ENCODE measurements around the gene OR1L8.

Gene OR1L8

DNA sequence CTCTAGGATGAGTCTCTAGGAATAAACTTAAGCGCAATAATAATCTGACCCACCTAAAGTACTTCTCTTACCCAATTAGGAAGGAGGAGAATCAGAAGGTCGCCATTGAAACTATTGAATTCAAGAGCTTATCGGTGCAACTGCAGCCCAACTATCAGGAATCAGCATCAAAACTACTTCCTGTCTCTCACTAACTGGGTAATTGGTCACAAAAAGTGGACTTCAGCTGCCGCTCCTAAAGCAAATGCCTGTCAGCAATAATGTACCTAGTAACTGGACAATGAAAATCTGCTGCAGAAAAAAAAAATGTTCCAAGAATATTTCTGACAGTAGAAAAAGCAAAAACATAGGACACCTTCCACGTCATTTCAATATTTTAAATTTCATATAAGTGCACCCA, 3.3 kb downstream of the OR1L8 start:
- no peak overlapping the region for H3K4me3 ChIP-seq (ENCODE audit: low read depth, low read length)
- CTCF ChIA-PET = no interaction called here
- TF ChIP-seq, protein P1, sequence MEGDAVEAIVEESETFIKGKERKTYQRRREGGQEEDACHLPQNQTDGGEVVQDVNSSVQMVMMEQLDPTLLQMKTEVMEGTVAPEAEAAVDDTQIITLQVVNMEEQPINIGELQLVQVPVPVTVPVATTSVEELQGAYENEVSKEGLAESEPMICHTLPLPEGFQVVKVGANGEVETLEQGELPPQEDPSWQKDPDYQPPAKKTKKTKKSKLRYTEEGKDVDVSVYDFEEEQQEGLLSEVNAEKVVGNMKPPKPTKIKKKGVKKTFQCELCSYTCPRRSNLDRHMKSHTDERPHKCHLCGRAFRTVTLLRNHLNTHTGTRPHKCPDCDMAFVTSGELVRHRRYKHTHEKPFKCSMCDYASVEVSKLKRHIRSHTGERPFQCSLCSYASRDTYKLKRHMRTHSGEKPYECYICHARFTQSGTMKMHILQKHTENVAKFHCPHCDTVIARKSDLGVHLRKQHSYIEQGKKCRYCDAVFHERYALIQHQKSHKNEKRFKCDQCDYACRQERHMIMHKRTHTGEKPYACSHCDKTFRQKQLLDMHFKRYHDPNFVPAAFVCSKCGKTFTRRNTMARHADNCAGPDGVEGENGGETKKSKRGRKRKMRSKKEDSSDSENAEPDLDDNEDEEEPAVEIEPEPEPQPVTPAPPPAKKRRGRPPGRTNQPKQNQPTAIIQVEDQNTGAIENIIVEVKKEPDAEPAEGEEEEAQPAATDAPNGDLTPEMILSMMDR (IDR thresholded peaks at IDR 0.05; ENCODE audit: insufficient read depth, low read length, missing control alignments) = no peak
- no peak for DNase-seq (ENCODE audit: low read depth, low spot score)
- POLR2A ChIA-PET = no interaction called here

DNA sequence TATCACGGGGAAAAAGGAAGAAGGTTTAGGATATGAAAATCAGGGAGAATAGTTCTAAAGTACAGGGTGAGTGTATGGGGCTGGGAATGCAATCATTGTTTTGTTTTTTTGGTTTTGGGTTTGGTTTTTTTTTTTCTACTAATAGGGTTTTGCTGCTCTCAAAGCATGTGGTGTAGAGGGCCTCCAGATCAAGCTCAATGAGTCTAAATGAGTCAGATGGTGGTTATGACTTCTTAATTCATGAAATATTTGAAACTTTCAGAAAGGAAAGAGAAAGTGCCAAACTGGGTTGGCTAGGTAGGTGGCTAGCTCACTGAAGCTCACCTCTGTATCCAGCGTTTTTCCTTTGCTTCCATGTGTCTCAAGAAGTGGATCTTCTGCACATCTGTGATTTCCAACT, 10.7 kb downstream of the OR1L8 start:
- TF ChIP-seq, protein P1 (IDR thresholded peaks at IDR 0.05; ENCODE audit: insufficient read depth, low read length, missing control alignments) = no peak
- CTCF ChIA-PET = interaction anchor here (0.6 kb wide), 1 partner anchor 184 kb away, joined by 3 read pairs; no protein-coding TSS in a partner anchor
- POLR2A ChIA-PET = no interaction called here
- no peak for DNase-seq (ENCODE audit: low read depth, low spot score)
- no peak overlapping the region for H3K4me3 ChIP-seq (ENCODE audit: low read depth, low read length)

DNA sequence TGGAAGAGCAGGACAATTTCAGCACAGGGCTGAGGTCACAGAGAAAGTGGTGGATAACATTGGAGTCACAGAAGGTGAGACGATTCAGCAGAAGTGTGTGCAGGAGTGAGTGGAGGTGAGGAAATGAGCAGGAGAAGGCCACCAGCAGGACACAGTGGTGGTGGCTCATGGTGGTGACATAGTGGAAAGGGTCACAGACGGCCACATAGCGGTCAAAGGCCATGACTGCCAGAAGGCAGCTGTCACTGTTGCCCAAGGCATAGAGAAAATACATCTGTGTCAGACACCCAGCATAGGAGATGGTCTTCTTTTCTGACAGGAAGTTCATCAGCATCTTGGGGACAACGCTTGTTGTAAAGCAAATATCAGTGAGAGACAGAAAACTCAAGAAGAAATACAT, 15.3 kb downstream of the OR1L8 start:
- DNase-seq (ENCODE audit: low read depth, low spot score) = no peak
- CTCF ChIA-PET = interaction anchor here (1.1 kb wide), 1 partner anchor 16 kb away, joined by 3 read pairs; the partner anchor contains the start of gene OR1L8
- no peak overlapping the region for H3K4me3 ChIP-seq (ENCODE audit: low read depth, low read length)
- TF ChIP-seq, protein P1 (IDR thresholded peaks at IDR 0.05; ENCODE audit: insufficient read depth, low read length, missing control alignments) = no peak
- POLR2A ChIA-PET = no interaction called here

DNA sequence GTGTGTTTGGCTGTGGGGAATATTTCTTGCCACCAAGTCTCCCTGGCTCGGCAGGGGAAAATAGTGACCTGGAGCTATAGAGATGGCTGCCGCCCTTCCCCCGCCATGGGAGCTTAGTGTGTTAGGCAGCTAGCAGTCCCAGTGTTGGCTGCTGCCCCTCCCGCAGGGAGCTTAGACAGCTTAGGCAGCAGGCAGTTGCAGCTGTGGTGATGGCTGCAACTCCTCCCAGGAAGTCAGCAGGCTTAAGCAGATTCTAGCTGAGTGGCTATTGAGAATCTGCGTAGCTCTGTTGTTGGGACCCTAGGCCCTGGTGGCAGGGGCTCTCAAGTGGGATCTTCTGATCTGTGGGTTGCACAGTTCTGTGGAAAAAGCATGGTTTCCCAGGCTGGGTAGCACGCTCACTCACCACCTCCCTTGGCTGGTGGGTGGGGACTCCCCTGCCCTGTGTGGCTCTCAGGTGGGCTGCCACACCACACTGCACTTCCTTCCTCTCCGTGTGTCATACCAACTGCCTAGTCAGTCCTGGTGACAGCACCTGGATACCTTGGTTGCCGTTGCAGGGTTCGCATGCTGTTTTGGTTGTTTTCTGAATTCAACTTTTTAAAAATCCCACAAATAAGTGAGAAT, 20.9 kb downstream of the OR1L8 start:
- no peak for DNase-seq (ENCODE audit: low read depth, low spot score)
- TF ChIP-seq, protein P1 (IDR thresholded peaks at IDR 0.05; ENCODE audit: insufficient read depth, low read length, missing control alignments) = no peak
- H3K4me3 ChIP-seq (ENCODE audit: low read depth, low read length) = no peak overlapping the region
- POLR2A ChIA-PET = no interaction called here
- CTCF ChIA-PET = no interaction called here

DNA sequence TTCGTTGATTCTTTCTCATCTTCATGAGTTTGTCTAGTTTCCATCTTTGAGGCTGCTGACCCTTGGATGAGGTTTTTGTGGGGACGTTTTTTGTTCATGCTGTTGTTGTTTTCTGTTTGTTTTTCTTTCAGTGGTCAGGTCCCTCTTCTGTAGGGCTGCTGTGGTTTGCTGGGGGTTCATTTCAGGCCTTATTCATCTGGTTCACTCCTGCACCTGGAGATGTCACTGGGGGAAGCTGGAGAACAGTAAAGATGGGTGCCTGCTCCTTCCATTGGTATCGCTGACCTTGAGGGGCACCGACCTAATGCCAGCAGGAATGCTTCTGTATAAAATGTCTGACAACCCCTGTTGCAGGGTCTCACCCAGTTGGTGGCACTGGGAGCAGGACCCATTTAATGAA, 21.7 kb downstream of the OR1L8 start:
- DNase-seq (ENCODE audit: low read depth, low spot score) = no peak
- H3K4me3 ChIP-seq (ENCODE audit: low read depth, low read length) = no peak overlapping the region
- TF ChIP-seq, protein P1 (IDR thresholded peaks at IDR 0.05; ENCODE audit: insufficient read depth, low read length, missing control alignments) = no peak
- ChIA-PET POLR2A (no interaction called here), CTCF (no interaction called here)

DNA sequence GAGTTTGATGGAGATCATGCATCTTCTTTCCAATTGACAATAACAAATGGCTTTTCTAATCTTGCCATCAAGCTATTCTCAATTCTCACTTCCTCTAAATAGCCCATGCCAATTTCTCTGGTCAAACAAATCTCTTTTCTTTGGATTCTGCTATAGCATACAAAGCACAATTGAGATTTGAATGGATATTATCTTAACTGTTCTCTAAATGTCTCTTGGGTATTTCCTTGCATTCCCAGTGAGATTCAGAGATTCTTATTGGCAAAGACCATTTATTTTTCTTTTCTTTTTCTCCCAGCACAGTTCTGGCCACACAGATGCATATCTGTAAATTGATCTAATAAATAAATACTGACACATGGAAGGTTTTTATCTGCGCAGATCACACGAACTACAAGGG, 30.4 kb downstream of the OR1L8 start, which contains the start of gene OR1N2:
OR1N2 (plus strand) TSS at position 301 of the 400 bp plus-strand sequence. CDS start 100 bp downstream, outside the sequence.
- POLR2A ChIA-PET = no interaction called here
- DNase-seq (ENCODE audit: low read depth, low spot score) = no peak
- TF ChIP-seq, protein P1 (IDR thresholded peaks at IDR 0.05; ENCODE audit: insufficient read depth, low read length, missing control alignments) = no peak
- CTCF ChIA-PET = no interaction called here
- H3K4me3 ChIP-seq (ENCODE audit: low read depth, low read length) = no peak within 1 kb of the TSS

All from AG04449 (cell line).